GM13977 (cell line): ENCODE data around the gene PRDM4.

ENCODE experiments used
- DNase-seq: peaks from one replicate; pipeline ENCODE4 v3.0.0; 2012; ENCODE audit warnings: low spot score
- in situ Hi-C: fragments of 300-500 bp; cut with MboI; formaldehyde crosslinking; loops from one replicate; pipeline ENCODE4 v1.12.0; 2022; ENCODE audit warnings: low sequenced_read_pairs, low pct_unique_long_range_greater_than_20kb, mixed read lengths, inconsistent platforms; ENCODE audit not compliant: unreplicated experiment
- TF ChIP-seq, protein P1 (sequence below): IDR thresholded peaks from 2 replicates; pipeline ENCODE4 v1.5.1; 2012; ENCODE audit warnings: mild to moderate bottlenecking, control low read depth; ENCODE audit not compliant: insufficient read depth; ENCODE audit errors: extremely low read depth, missing control alignments

PRDM4 gene

GRCh38 chr12:107760207-107760808 lies 629 bp downstream of the PRDM4 start:
- TF ChIP-seq, protein P1, sequence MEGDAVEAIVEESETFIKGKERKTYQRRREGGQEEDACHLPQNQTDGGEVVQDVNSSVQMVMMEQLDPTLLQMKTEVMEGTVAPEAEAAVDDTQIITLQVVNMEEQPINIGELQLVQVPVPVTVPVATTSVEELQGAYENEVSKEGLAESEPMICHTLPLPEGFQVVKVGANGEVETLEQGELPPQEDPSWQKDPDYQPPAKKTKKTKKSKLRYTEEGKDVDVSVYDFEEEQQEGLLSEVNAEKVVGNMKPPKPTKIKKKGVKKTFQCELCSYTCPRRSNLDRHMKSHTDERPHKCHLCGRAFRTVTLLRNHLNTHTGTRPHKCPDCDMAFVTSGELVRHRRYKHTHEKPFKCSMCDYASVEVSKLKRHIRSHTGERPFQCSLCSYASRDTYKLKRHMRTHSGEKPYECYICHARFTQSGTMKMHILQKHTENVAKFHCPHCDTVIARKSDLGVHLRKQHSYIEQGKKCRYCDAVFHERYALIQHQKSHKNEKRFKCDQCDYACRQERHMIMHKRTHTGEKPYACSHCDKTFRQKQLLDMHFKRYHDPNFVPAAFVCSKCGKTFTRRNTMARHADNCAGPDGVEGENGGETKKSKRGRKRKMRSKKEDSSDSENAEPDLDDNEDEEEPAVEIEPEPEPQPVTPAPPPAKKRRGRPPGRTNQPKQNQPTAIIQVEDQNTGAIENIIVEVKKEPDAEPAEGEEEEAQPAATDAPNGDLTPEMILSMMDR = no peak
- in situ Hi-C loops = no loop called here
- peak; percentile 43 for DNase-seq

DNA sequence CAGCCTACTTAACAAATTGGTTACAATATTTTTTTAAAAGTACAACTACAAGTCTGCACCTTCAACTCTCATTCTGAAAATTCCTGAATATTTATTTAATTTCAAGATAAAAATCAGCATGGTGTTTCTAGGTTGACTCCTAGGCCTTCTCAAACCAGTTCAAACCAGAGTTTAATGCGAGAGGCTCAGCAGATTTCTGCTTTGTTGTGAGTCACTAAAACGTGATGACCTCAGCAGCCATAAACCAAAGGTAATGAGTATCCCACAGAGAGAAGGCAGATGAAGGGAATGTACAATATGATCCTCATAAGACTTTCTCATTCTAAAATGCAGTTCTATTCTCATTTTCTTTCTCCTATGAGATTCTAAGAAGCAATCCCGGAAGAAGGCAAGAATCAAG lies 1.5 kb downstream of the PRDM4 start:
- TF ChIP-seq, protein P1 = no peak
- in situ Hi-C loops = loop anchor here (5.0 kb wide), 1 partner anchor 123 kb away; no protein-coding TSS in a partner anchor
- no peak for DNase-seq

DNA sequence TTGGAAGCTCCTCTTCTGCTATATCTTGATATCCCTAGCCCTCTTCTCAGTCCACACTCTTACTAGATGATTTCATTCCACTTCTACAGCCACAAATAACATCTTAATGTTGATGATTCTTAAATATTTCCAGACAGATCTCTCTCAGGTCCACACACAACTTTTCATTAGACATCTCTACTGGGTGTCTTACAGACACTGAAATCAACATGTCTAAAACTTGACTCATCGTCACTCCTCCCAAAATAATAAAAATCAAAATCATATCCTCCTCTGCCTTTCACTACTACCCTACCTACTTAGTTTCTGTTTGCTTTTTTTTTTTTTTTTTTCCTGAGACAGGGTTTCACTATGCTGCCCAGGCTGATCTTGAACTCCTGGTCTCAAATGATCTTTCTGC lies 11.9 kb downstream of the PRDM4 start:
- in situ Hi-C loops = no loop called here
- TF ChIP-seq, protein P1 = no peak
- no peak for DNase-seq

- no peak for DNase-seq
- TF ChIP-seq, protein P1 = no peak
- in situ Hi-C loops = no loop called here
These were observed 12.5 kb downstream of the PRDM4 start for GRCh38 chr12:107748472-107748871.

- in situ Hi-C loops = no loop called here
- TF ChIP-seq, protein P1 = peak; percentile 22
- peak; percentile 70 for DNase-seq
These were observed 24.0 kb downstream of the PRDM4 start for GRCh38 chr12:107736914-107737313.

GRCh38 chr12:107735763-107736162 lies 25.2 kb downstream of the PRDM4 start:
- TF ChIP-seq, protein P1 = no peak
- in situ Hi-C loops = no loop called here
- no peak for DNase-seq
